GM12878 (cell line): ENCODE measurements around the gene ANKRD17. TPM values are rescaled to one million over a fixed set of nuclear protein-coding genes. Genes with fewer than 3 reads are reported as not detected.

ENCODE experiments used
- ATAC-seq: fragments of 200-7000 bp; cut with Tn5 transposase; 3 replicates; pipeline ENCODE4 v1.9.1; 2020; ENCODE audit warnings: mild to moderate bottlenecking, moderate library complexity
- BruUV-seq: library from RNA; stranded (reverse); fragments of 400-500 nt; replicated peaks from 2 replicates; lab custom pipeline; 2021; lab: Mats Ljungman, UMichigan
- CTCF ChIA-PET: fragments of 300-600 bp; sonication (Branson Sonifier 250); formaldehyde crosslinking; extraction: SDS; loops from one replicate; lab custom pipeline; 2021; ENCODE audit warnings: inconsistent platforms; lab: Yijun Ruan, JAX
- POLR2A ChIA-PET: fragments of 350-600 bp; formaldehyde crosslinking; extraction: SDS; loops from one replicate; lab custom pipeline; 2021; ENCODE audit warnings: inconsistent platforms; lab: Charles Lee
- RAD21 ChIA-PET: fragments of 300-600 bp; sonication (Branson Sonifier 250); formaldehyde crosslinking; loops from one replicate; lab custom pipeline; 2023; ENCODE audit warnings: antibody characterized with exemption; ENCODE audit not compliant: unreplicated experiment; lab: Charles Lee
- SMC1A ChIA-PET: fragments of 300-600 bp; sonication (Branson Sonifier 250); formaldehyde crosslinking; loops from one replicate; lab custom pipeline; 2023; ENCODE audit not compliant: unreplicated experiment, uncharacterized antibody; lab: Charles Lee
- DNase-seq: peaks from one replicate; pipeline ENCODE4 v3.0.0-alpha.2; 2011; ENCODE audit warnings: low read depth, low spot score
- FAIRE-seq: peaks from 3 replicates; lab custom pipeline; 2011; peaks lifted over from hg19 to GRCh38; lab: Jason Lieb, UNC
- H2AFZ ChIP-seq: 2 replicates; pipeline ENCODE4 v1.6.0; 2011; ENCODE audit warnings: low read depth, low read length, control low read depth; ENCODE audit not compliant: control insufficient read depth
- H3K27ac ChIP-seq: 2 replicates; pipeline ENCODE4 v1.5.1; 2011; ENCODE audit warnings: control low read depth; ENCODE audit not compliant: control insufficient read depth, insufficient read depth
- H3K27me3 ChIP-seq, 2 experiments: replicated peaks in 1 of 2; 2 replicates each; pipeline versions ENCODE4 v1.6.0 to v1.6.1; 2011; ENCODE audit warnings: low read length in 1 of 2; ENCODE audit not compliant: control insufficient read depth in 2 of 2, insufficient read depth in 2 of 2
- H3K36me3 ChIP-seq, 2 experiments: 2 replicates each; pipeline ENCODE4 v1.5.1; 2011; ENCODE audit warnings: low read length in 1 of 2; ENCODE audit not compliant: control insufficient read depth in 2 of 2, insufficient read depth in 2 of 2
- H3K4me1 ChIP-seq: 2 replicates; pipeline ENCODE4 v1.6.1; 2011; ENCODE audit warnings: mild to moderate bottlenecking, low read length, moderate library complexity, mixed read lengths; ENCODE audit not compliant: control insufficient read depth, insufficient read depth
- H3K4me2 ChIP-seq: 2 replicates; pipeline ENCODE4 v1.6.0; 2011; ENCODE audit warnings: control low read depth; ENCODE audit not compliant: control insufficient read depth, insufficient read depth
- H3K4me3 ChIP-seq: fragments of 200-600 bp; sonication (generic); 2 replicates; pipeline ENCODE4 v1.5.1; 2016
- H3K79me2 ChIP-seq: 2 replicates; pipeline ENCODE4 v1.6.0; 2011; ENCODE audit warnings: low read length; ENCODE audit not compliant: control insufficient read depth, insufficient read depth
- H3K9ac ChIP-seq: 2 replicates; pipeline ENCODE4 v1.8.0; 2011; ENCODE audit warnings: low read length, control low read depth, mixed read lengths; ENCODE audit not compliant: control insufficient read depth, insufficient read depth
- H3K9me3 ChIP-seq: replicated peaks from 3 replicates; pipeline ENCODE4 v1.5.1; 2011; ENCODE audit warnings: mild to moderate bottlenecking, low read length; ENCODE audit not compliant: control insufficient read depth, insufficient read depth
- H4K20me1 ChIP-seq: 2 replicates; pipeline ENCODE4 v1.6.0; 2011; ENCODE audit not compliant: control insufficient read depth, insufficient read depth
- BCLAF1 ChIP-seq: fragments of 450-650 bp; IDR thresholded peaks from 2 replicates; pipeline ENCODE4 v1.6.1; 2017; ENCODE audit warnings: antibody characterized with exemption, mild to moderate bottlenecking, moderate library complexity
- KLF5 ChIP-seq: fragments of 450-650 bp; IDR thresholded peaks from 2 replicates; pipeline ENCODE4 v1.6.1; 2014; ENCODE audit warnings: mild to moderate bottlenecking; ENCODE audit not compliant: partially characterized antibody
- PAX5 ChIP-seq: IDR thresholded peaks from 2 replicates; pipeline ENCODE4 v1.6.1; 2011; ENCODE audit warnings: low read depth, low read length, borderline replicate concordance
- SIX5 ChIP-seq: IDR thresholded peaks from 2 replicates; pipeline ENCODE4 v1.6.1; 2011; ENCODE audit warnings: mild to moderate bottlenecking, low read depth, low read length, moderate library complexity; ENCODE audit not compliant: severe bottlenecking
- USF1 ChIP-seq: IDR thresholded peaks from 2 replicates; pipeline ENCODE4 v1.6.1; 2011; ENCODE audit warnings: borderline replicate concordance, low read depth, mild to moderate bottlenecking, moderate library complexity, mixed read lengths, low read length; ENCODE audit not compliant: insufficient read depth; ENCODE audit errors: extremely low read length
- ZNF24 ChIP-seq: fragments of 450-650 bp; IDR thresholded peaks from 2 replicates; pipeline ENCODE4 v1.6.1; 2017; ENCODE audit warnings: antibody characterized with exemption, mild to moderate bottlenecking
- ZNF622 ChIP-seq: fragments of 450-650 bp; IDR thresholded peaks from 2 replicates; pipeline ENCODE4 v1.6.1; 2017; ENCODE audit warnings: mild to moderate bottlenecking, inconsistent platforms
- in situ Hi-C: fragments of 300-500 bp; cut with MboI; formaldehyde crosslinking; loops from 9 replicates; pipeline ENCODE4 v1.14.3; 2018; ENCODE audit warnings: mixed read lengths
- intact Hi-C: fragments of 100-400 bp; cut with micrococcal nuclease; formaldehyde crosslinking; loops from one replicate; pipeline ENCODE4 v1.14.2; 2022; ENCODE audit not compliant: unreplicated experiment
- polyA plus RNA-seq, 11 experiments: library from polyadenylated mRNA; depleted of rRNA in 4 of 11; unstranded in 6 of 11; stranded (reverse) in 5 of 11; fragments of >200 nt; fragmentation: Nextera tagmentation in 4 of 11; fragmentation: Illumina TruSeq in 1 of 11; extraction: Ambion mirVana in 4 of 11; extraction: Trizol in 1 of 11; gene quantifications; 1 replicate in 1 of 11; 2 replicates in 10 of 11; pipeline versions ENCODE4 v1.2.1 to v1.2.3, GENCODE V29; 2011 to 2016; ENCODE audit warnings: inconsistent platforms in 2 of 11, missing spikeins in 2 of 11, low read depth in 1 of 11
- total RNA-seq, 4 experiments: library from RNA; depleted of rRNA in 3 of 4; stranded (reverse); fragments of >200 nt in 3 of 4; fragmentation: Illumina TruSeq in 1 of 4; extraction: Trizol in 1 of 4; gene quantifications; 2 replicates each; pipeline versions ENCODE4 v1.2.1 to v1.2.3, GENCODE V29; 2013 to 2021

The ANKRD17 gene
- total and polyA plus RNA-seq, 10 of the 15 experiments (the other 5 are each of a cell fraction or from before 2014, with no cell fraction given), result 11.7 to 46.5 (median 32.6) TPM

- no peak for DNase-seq
- ChIA-PET CTCF (interaction anchor here (1.1 kb wide), 2 partner anchors 28 to 36 kb away, joined by 3 to 5 read pairs; no protein-coding TSS in a partner anchor), SMC1A (interaction anchor here (0.7 to 1.1 kb wide), 3 partner anchors 13 to 39 kb away, joined by 3 read pairs; no protein-coding TSS in a partner anchor), POLR2A (interaction anchor here (0.6 kb wide), 2 partner anchors 8 to 20 kb away, joined by 3 to 5 read pairs; no protein-coding TSS in a partner anchor), RAD21 (no interaction called here)
- Histone ChIP-seq H4K20me1 (no peaks in the 10 kb centered on the region), H3K27me3 (no peaks in the 10 kb centered on the region), H3K79me2 (peaks cover 75% of the 10 kb centered on the region), H3K27ac (no peak overlapping the region), H3K4me1 (peaks cover 11% of the 10 kb centered on the region), H3K36me3 (peaks cover 0 to under 1% of the 10 kb centered on the region in 2 experiments; a peak in 1 of 4 replicates), H3K9me3 (no peaks in the 10 kb centered on the region), H3K9ac (no peak overlapping the region), H3K4me2 (no peak overlapping the region), H2AFZ (no peak overlapping the region), H3K4me3 (no peak overlapping the region)
- in situ Hi-C loops (no loop called here), intact Hi-C loops (no loop called here)
- no peak for ATAC-seq
- no TSS peak for BruUV-seq
- TF ChIP-seq SIX5, result no peak
- no peak for TF ChIP-seq ZNF622
- TF ChIP-seq ZNF24, result no peak
- TF ChIP-seq PAX5, result no peak
- no peak for TF ChIP-seq KLF5
- no peak for TF ChIP-seq USF1
- no peak for TF ChIP-seq BCLAF1
- no peak for FAIRE-seq
Observed at GRCh38 chr4:73220815-73221214, 37.8 kb downstream of the ANKRD17 start.
